ENCODE measurements around the gene CHAT.

CHAT gene

DNA sequence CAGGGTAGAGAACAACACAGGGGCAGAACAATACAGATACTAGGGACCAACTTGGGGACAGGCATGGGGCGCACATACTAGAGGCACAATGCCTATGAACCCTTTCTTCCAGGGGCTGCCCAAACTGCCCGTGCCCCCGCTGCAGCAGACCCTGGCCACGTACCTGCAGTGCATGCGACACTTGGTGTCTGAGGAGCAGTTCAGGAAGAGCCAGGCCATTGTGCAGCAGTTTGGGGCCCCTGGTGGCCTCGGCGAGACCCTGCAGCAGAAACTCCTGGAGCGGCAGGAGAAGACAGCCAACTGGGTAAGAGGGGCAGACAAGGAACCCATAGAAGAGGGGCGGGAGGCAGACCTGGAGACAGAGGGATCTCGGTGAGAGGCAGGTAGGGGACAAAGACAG lies 5.8 kb downstream of the CHAT start:
- no peak overlapping the region for H3K27ac ChIP-seq
- TF ChIP-seq, protein P1, sequence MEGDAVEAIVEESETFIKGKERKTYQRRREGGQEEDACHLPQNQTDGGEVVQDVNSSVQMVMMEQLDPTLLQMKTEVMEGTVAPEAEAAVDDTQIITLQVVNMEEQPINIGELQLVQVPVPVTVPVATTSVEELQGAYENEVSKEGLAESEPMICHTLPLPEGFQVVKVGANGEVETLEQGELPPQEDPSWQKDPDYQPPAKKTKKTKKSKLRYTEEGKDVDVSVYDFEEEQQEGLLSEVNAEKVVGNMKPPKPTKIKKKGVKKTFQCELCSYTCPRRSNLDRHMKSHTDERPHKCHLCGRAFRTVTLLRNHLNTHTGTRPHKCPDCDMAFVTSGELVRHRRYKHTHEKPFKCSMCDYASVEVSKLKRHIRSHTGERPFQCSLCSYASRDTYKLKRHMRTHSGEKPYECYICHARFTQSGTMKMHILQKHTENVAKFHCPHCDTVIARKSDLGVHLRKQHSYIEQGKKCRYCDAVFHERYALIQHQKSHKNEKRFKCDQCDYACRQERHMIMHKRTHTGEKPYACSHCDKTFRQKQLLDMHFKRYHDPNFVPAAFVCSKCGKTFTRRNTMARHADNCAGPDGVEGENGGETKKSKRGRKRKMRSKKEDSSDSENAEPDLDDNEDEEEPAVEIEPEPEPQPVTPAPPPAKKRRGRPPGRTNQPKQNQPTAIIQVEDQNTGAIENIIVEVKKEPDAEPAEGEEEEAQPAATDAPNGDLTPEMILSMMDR (conservative IDR thresholded peaks at IDR 0.05): no peak
- no peak for TF ChIP-seq ZFX (IDR thresholded peaks at IDR 0.05)

DNA sequence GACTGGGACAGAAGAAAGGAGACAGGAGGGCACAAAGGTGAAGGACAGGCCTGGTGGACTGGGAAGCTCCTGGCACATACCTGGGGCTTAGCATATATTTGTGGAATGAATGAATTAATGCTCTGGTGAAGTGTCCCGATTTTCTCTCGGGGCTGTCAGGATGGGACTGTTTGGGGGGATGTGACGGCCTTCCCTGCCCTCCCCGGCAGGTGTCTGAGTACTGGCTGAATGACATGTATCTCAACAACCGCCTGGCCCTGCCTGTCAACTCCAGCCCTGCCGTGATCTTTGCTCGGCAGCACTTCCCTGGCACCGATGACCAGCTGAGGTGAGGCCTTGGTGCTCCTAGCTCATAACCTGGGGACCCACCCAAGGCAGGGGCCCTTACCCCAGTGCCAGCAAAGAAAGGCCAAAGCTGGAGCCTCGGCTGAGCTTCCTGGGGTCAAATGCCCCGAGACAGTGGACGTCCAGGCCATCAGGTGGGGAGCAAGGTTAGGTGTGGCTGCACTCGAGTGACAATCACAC lies 6.5 kb downstream of the CHAT start:
- no peak overlapping the region for H3K27ac ChIP-seq
- TF ChIP-seq ZFX (IDR thresholded peaks at IDR 0.05): no peak

DNA sequence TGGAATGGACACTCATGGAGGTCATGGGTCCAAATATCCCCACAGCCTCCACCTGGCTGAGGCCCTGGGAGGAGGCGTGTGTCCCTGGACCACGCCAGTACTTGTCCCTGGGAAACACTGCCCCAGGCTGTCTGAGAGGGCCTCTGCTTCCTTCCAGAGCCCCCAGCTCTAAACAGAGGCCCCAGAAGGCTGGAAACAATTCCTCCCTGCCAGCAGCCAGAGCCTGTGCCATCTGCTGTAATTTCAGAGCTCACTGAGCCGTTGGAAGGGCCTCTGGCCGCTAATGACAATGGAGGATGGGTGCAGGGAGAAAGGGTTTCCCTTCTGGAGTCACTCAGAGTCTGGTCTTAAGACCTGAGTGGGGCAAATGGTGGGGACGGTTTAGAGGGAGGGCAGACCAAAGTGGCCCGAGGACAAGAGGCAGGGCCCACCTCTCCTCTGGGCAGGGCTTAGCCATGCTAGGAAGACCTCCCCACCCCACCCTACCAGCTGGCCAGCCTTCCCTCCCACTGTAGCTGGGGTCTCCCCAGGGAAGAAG lies 7.1 kb downstream of the CHAT start:
- no peak overlapping the region for H3K27ac ChIP-seq
- TF ChIP-seq ZFX (IDR thresholded peaks at IDR 0.05): no peak
- TF ChIP-seq, protein P1 (conservative IDR thresholded peaks at IDR 0.05): no peak

DNA sequence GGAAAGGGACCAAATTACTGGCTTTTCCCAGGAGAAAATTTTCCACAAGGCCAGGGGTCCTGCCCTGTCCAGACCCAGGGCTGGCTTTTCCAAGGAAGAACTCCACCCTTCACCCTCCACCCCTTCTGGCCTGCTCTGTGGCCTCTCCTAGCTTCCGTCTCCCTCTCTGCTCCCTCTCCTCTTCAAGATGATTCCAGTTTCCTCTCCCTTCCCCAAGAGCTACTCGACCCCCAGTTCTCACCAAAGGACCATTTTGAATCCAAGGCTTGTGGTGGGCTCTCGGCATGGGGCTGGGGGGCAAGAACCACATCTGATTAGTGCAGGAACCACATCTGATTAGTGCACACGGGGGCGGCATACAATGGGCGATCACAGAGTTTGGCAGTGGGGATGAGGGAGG lies 7.7 kb downstream of the CHAT start:
- TF ChIP-seq, protein P1 (conservative IDR thresholded peaks at IDR 0.05): no peak
- no peak for TF ChIP-seq ZFX (IDR thresholded peaks at IDR 0.05)
- no peak overlapping the region for H3K27ac ChIP-seq

DNA sequence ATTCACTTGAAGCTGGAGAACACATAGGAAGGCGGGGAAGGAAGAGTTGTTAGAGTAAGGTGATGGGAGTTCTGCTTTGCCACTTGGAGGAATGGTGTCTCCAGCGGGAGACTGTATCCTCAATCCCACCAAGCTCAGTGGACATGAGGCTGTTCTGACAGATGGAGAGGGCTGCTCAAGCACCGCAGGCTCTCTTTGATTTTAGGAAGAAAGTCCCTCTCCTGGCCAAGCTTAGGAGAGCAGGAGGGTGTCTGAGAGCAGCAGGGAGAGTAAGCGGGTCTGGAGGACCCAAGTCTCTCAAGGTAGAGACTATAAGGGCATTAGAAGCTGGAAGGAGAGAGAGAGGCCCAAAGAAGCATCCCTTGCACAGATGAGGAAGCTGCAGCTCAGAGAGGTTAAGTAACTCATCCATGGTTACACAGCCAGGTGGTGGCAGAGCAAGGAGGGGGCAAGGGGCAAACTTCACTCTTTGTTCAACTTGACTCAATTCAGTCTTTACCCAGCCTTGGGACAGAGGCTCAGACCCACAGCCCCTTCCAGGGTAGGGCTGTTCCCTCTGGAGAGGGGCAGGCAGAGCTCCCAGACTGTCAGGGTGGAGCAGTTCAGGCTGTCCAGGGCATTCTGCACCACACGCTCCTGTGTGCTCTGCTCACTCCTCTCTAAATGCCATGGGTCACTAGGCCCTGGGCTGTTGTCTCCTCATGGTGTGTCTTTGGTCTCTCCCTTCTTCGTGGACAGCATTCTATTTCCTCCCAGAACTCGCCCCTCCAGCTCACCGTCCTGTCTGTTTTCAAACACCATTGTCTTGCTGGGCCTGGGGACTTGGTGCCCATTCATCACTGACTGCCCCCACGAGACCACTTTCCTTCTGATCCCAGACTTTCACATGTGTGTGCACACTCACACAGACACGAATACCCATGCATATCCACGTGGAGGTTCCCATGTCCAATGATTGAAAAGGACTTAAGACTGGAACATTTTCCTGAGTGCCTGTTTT lies 8.9 kb downstream of the CHAT start:
- no peak overlapping the region for H3K27ac ChIP-seq
- no peak for TF ChIP-seq ZFX (IDR thresholded peaks at IDR 0.05)
- TF ChIP-seq, protein P1 (conservative IDR thresholded peaks at IDR 0.05): no peak

DNA sequence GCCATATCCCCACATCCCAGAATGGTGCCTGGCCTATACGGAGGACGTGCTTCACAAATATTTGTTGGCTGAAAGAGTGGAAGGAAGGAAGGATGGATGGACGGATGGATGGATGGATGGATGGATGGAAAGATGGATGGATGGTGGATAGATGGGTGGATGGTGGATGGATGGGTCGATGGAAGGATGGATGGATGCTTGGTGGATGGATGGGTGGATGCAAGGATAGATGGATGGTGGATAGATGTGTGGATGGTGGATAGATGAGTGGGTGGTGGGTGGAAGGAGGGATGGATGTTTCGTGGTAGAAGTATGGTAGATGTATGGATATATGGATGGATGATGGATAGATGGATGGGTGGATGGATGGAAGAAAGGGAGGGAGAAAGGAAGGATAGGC lies 10.8 kb downstream of the CHAT start:
- no peak overlapping the region for H3K27ac ChIP-seq
- TF ChIP-seq, protein P1 (conservative IDR thresholded peaks at IDR 0.05): no peak

DNA sequence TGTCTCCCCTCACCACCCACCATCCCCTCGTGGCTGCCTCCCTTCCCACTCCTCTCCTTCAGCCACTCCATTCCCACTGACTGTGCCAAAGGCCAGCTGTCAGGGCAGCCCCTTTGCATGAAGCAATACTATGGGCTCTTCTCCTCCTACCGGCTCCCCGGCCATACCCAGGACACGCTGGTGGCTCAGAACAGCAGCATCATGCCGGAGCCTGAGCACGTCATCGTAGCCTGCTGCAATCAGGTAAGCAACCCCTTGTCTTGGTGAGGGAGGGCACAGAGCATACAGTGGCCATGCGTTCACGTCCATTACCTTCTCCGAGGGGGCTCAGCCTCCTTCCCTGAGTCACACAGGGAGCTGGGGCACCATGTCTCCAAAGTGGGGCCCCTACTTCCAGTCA lies 11.6 kb downstream of the CHAT start:
- TF ChIP-seq, protein P1 (conservative IDR thresholded peaks at IDR 0.05): no peak
- no peak for TF ChIP-seq ZFX (IDR thresholded peaks at IDR 0.05)
- H3K27ac ChIP-seq: no peak overlapping the region

Data from C4-2B (cell line).